SU-DHL-6 (cell line): ENCODE results near the gene TFAP2E.

Experiments
- EZH2phosphoT487 ChIP-seq: fragments of 200-600 bp; sonication (generic), shearing (Covaris generic); conservative IDR thresholded peaks from 2 replicates; pipeline ENCODE4 v1.6.1; 2018; ENCODE audit warnings: mild to moderate bottlenecking, antibody characterized with exemption, low read length, moderate library complexity, mixed read lengths
- TF ChIP-seq, protein P1 (sequence below): fragments of 200-600 bp; sonication (generic); IDR thresholded peaks from one replicate; pipeline ENCODE4 v1.5.1; 2017; ENCODE audit warnings: antibody characterized with exemption, mild to moderate bottlenecking, low read length, moderate library complexity; ENCODE audit not compliant: insufficient read depth, poor library complexity, severe bottlenecking

DNA sequence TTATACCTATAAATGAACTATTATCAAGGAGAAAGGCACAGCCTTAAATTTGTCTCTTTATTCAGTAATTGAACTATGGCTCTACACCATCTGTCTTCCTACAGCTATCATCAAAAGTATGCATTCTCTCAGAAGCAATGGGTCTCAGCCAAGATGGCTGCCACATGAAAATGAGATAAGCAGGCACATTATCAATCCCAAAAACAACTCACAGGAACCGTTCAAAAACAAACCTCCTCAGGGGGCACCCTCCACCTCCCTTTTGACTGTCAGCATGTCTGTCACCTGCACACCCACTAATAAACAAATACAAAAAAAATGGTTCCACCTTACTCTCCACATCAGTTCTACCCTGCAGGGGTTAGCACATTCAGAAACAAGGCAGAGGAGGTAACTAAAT lies 39.5 kb upstream of the TFAP2E start:
- TF ChIP-seq, protein P1, sequence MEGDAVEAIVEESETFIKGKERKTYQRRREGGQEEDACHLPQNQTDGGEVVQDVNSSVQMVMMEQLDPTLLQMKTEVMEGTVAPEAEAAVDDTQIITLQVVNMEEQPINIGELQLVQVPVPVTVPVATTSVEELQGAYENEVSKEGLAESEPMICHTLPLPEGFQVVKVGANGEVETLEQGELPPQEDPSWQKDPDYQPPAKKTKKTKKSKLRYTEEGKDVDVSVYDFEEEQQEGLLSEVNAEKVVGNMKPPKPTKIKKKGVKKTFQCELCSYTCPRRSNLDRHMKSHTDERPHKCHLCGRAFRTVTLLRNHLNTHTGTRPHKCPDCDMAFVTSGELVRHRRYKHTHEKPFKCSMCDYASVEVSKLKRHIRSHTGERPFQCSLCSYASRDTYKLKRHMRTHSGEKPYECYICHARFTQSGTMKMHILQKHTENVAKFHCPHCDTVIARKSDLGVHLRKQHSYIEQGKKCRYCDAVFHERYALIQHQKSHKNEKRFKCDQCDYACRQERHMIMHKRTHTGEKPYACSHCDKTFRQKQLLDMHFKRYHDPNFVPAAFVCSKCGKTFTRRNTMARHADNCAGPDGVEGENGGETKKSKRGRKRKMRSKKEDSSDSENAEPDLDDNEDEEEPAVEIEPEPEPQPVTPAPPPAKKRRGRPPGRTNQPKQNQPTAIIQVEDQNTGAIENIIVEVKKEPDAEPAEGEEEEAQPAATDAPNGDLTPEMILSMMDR = no peak
- no peak for TF ChIP-seq EZH2phosphoT487
